ENCODE results near the gene ATP11A.
"Not testable (repeated sequence)": the region's sequence is repeated elsewhere in the genome, so short reads cannot be mapped to it uniquely, and the experiment has no call there.

Gene ATP11A

DNA sequence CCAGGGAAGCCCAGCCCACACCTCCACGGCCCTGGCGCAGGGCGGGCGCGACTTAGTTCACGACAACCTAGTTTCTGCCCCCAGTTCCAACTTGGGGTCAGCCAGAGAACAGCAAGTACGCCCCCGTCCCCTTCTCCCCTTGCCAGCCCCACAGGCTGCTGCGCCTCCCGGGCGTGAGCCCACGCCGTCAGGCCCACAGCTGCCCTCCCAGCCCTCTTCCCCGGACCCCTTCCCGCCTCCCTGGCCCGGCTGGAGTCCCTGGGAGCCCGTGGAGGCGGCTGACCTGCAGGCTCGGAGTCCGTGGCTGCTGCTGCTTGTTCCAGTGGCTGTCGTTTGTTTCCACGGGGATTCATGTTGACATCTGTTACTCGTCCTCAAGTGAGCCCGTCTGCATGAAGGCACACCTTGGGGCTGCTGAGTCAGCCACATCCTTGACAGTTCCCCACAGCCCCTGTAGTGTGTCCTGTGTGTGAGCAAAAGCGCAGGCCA, 86.0 kb downstream of the ATP11A start:
- no peak for DNase-seq (ENCODE audit: low read depth in 2 of 2)

DNA sequence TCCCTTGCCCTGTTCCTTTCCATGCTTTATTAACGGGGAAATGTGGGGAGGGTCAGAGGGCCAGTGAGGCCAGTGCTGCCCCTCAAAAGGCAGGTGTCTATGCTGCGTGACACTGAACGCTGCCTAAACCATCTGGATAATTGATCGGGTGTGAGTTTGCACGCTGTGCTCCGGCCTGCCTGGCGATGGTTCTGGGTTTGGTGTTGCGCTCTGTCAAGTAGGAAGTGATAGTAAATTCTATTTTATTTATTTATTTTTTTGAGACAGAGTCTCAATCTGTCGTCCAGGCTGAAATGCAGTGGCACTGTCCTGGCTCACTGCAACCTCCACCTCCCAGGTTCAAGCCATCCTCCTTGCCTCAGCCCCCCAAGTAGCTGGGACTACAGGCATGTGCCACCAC, 86.5 kb downstream of the ATP11A start:
- no peak for DNase-seq (ENCODE audit: low read depth in 2 of 2)

DNA sequence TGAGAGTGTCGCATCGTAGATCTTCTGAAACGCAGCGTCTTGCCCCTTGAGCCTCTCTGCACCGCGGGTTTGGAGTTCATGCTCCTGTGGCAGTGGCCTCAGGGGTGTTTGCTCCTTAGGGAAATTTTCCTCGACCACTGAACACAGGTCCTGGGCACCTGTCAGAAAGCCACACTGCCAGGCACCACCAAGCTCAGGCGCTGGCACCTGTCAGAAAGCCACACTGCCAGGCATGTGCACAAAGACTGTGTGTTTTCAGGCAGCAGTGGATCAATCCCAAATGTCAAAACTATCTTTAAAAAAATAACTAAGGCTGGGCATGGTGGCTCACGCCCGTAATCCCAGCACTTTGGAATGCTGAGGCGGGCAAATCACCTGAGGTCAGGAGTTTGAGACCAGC, 87.1 kb downstream of the ATP11A start:
- no peak for DNase-seq (ENCODE audit: low read depth in 2 of 2)

- DNase-seq (ENCODE audit: low read depth in 2 of 2) = no peak
Measured at GRCh38 chr13:112777637-112778406, 88.0 kb downstream of the ATP11A start.

- no peak for DNase-seq (ENCODE audit: low read depth in 2 of 2)
Measured at GRCh38 chr13:112779856-112780604, 90.2 kb downstream of the ATP11A start.

DNA sequence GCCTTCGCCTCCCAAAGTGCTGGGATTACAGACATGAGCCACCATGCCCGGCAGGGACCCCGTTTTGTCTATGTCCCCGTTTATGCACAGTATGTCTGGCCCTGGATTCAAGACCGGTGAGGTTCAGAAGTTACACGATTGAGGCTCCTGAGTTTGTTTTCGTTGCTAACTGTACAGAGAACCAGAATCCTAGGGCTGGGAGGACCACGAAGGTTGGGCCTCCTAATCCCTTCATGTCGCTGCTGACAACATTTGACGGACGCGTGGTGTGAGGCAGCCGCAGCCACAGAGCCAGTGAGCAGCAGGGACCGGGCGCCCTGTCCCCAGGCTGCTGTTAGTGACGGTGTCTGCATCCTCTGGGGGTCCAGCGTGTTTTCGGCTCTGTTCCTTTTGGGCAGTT, 91.4 kb downstream of the ATP11A start:
- DNase-seq (ENCODE audit: low read depth in 2 of 2) = no peak

DNA sequence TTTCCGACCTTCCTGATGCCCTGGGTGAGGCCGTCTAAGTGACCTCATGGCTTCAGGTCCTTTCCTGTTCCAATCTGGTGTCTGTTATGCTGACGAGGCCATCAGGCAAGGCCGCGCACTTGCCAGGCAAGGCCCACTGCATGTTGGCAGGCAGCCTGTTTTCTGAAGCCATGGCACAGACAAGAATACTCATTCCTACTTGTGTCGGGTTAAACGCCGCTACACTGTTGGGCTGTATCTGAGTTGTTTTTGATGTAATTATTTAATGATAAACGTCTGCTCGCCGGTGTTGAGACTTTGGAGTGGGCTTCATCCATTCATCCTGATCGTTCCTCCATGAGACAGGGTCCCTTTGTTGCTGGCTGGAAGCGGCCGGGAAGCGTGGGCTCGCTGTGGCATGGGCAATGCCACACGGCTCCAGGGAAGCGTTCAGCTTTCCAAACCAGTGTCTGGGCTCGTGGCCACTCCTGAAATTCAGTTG, 92.1 kb downstream of the ATP11A start:
- DNase-seq (ENCODE audit: low read depth in 2 of 2) = no peak

GRCh38 chr13:112782429-112783010, 92.7 kb downstream of the ATP11A start:
- no peak for DNase-seq (ENCODE audit: low read depth in 2 of 2)

GRCh38 chr13:112783135-112783977, 93.5 kb downstream of the ATP11A start:
- no peak for DNase-seq (ENCODE audit: low read depth in 2 of 2)

DNA sequence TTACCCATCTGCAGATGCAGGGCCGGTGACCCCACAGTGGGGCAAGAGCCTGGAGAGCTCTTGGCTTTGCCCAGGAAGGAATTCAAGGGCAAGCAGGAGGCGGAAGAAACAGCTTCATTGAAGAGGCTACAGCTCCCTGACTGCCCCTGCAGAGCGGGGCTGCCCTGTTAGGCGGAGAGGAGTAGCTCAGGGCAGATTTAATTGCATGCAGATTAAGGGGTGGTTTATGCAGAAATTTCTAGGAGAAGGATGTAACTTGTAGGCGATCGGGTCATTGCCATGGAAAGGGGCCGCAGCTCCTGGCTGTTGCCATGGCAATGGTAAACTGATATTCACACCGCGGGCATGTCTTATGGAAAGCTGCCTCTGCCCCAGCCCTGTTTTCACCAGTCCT, 94.1 kb downstream of the ATP11A start:
- DNase-seq (ENCODE audit: low read depth in 2 of 2) = no peak

GRCh38 chr13:112784811-112785482, 95.1 kb downstream of the ATP11A start:
- DNase-seq (ENCODE audit: low read depth in 2 of 2) = no peak

GRCh38 chr13:112785483-112785856, 95.6 kb downstream of the ATP11A start:
- no peak for DNase-seq (ENCODE audit: low read depth in 2 of 2)

DNA sequence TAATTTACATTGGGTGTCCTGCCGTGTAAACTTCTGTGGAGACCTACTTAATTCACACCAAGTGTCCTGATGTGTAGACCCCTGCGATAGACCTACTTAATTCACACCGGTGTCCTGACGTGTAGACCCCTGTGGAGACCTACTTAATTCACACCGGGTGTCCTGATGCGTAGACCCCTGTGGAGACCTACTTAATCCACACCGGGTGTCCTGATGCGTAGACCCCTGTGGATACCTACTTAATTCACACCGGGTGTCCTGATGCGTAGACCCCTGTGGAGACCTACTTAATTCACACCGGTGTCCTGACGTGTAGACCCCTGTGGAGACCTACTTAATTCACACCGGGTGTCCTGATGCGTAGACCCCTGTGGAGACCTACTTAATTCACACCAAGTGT, 97.0 kb downstream of the ATP11A start:
- DNase-seq (ENCODE audit: low read depth in 2 of 2) = not testable (repeated sequence)

DNA sequence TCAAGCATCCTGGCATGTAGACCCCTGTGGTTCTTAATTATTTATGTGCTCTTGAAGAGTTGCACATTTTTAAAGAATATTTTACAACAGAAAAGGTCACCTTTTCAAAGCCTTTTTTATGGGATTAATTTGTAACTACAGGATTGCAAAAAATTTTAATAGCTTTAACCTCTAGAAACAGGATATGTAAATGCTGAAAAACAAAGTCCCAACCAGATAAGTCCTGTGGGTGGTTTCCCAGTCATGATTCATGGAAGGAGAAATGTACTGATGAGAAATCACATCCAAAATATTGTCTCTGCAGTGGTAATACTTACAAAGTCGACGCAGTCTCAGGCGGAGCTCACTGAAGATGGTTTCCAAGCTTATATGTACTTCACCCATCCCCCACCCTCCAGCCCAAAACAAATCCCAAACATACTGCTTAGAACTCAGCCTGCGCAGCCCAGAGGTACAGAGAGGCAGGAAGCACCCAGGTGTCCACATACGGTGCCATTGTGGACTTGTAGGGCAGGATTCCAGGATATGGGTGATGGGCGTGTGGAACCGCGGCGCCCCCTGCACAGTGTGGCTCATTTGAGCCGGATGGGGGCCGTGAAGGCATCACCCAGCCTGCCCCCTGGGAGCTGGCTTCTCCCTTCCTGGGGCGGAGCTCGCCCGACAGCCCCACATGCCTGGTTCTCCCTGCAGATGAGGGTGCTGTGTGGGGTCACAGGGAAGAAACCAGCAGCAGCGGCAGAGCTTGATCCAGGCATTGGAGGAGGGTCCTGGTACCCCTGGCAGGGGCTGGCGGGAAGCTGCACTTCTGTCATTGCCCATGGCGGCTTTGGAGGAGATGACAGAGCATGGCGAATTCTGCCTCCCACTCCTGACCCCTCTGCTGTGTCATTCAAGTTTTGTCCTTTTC, 101.2 kb downstream of the ATP11A start:
- DNase-seq (ENCODE audit: low read depth in 2 of 2) = no peak

GRCh38 chr13:112791663-112792440, 102.0 kb downstream of the ATP11A start:
- no peak for DNase-seq (ENCODE audit: low read depth in 2 of 2)

GRCh38 chr13:112792511-112792910, 102.7 kb downstream of the ATP11A start:
- DNase-seq (ENCODE audit: low read depth in 2 of 2) = no peak

- no peak for DNase-seq (ENCODE audit: low read depth in 2 of 2)
Measured at GRCh38 chr13:112793545-112794445, 104.0 kb downstream of the ATP11A start.

- no peak for DNase-seq (ENCODE audit: low read depth in 2 of 2)
Measured at GRCh38 chr13:112795277-112795676, 105.4 kb downstream of the ATP11A start.

All from stimulated activated CD8-positive, alpha-beta memory T cell treated with anti-CD3 and anti-CD28 coated beads, Interleukin-2, amount 100 ng/mL, for 48 hours (primary cell).